GM12801 (cell line): Measurements from ENCODE around the gene SPNS2.

ENCODE experiments used
- CTCF ChIP-seq: IDR thresholded peaks from one replicate; pipeline ENCODE4 v1.5.1; 2011; ENCODE audit warnings: control low read depth; ENCODE audit not compliant: insufficient read length; ENCODE audit errors: extremely low read depth

The SPNS2 gene

GRCh38 chr17:4539025-4539424 is 40.3 kb downstream of the SPNS2 start:
- no peak for TF ChIP-seq CTCF

- TF ChIP-seq CTCF = no peak
Measured at GRCh38 chr17:4539576-4540223, 41.0 kb downstream of the SPNS2 start.

- no peak for TF ChIP-seq CTCF
Measured at GRCh38 chr17:4540224-4540651, 41.6 kb downstream of the SPNS2 start.

- TF ChIP-seq CTCF = no peak
Measured at GRCh38 chr17:4540687-4541327, 42.1 kb downstream of the SPNS2 start.

- TF ChIP-seq CTCF = no peak
Measured at GRCh38 chr17:4541328-4542002, 42.8 kb downstream of the SPNS2 start.

- no peak for TF ChIP-seq CTCF
Measured at GRCh38 chr17:4542003-4542725, 43.5 kb downstream of the SPNS2 start.

- no peak for TF ChIP-seq CTCF
Measured at GRCh38 chr17:4542726-4543191, 44.1 kb downstream of the SPNS2 start.
